ENCODE results near the gene SSR3.

- peak; percentile 84 to 87 for TF ChIP-seq POLR2A (IDR thresholded peaks at IDR 0.05)
- TF ChIP-seq CTCF (IDR thresholded peaks at IDR 0.05) = peak; percentile 20 to 85 (median 55)
These were observed at the start of gene SSR3 for GRCh38 chr3:156554842-156555687.
